A673 (cell line): ENCODE measurements around the gene SPAG6. TPM values are rescaled to one million over a fixed set of nuclear protein-coding genes. Genes with fewer than 3 reads are reported as not detected.
A peak's percentile ranks its signal among the peaks of the same experiment; 100 is the strongest.

Source experiments
- BruUV-seq: library from RNA; stranded (reverse); fragments of 400-500 nt; replicated peaks from 2 replicates; lab custom pipeline; 2021; lab: Mats Ljungman, UMichigan
- CTCF ChIA-PET: fragments of 300-600 bp; sonication (Branson Sonifier 250); formaldehyde crosslinking; loops from one replicate; lab custom pipeline; 2022; ENCODE audit warnings: antibody characterized with exemption; lab: Charles Lee
- POLR2A ChIA-PET: fragments of 300-600 bp; sonication (Branson Sonifier 250); formaldehyde crosslinking; loops from one replicate; lab custom pipeline; 2022; ENCODE audit warnings: antibody characterized with exemption; ENCODE audit not compliant: low non-redundant PET; lab: Charles Lee
- DNase-seq: peaks from one replicate; pipeline ENCODE4 v3.0.0-alpha.2; 2015; ENCODE audit warnings: low spot score
- H3K27ac ChIP-seq: fragments of 200-600 bp; sonication (generic); 2 replicates; pipeline ENCODE4 v1.5.1; 2016; ENCODE audit warnings: mixed run types, low read depth, mild to moderate bottlenecking, mixed read lengths, antibody characterized with exemption, low read length; ENCODE audit not compliant: poor library complexity, severe bottlenecking
- H3K27me3 ChIP-seq: fragments of 200-600 bp; sonication (generic); replicated peaks from 2 replicates; pipeline ENCODE4 v1.6.1; 2017; ENCODE audit warnings: mixed run types, low read depth, mild to moderate bottlenecking, mixed read lengths, antibody characterized with exemption, low read length; ENCODE audit not compliant: insufficient read depth, poor library complexity
- H3K36me3 ChIP-seq: fragments of 200-600 bp; sonication (generic); 2 replicates; pipeline ENCODE4 v1.6.1; 2016; ENCODE audit warnings: mixed run types, mild to moderate bottlenecking, mixed read lengths, antibody characterized with exemption, low read length; ENCODE audit not compliant: insufficient read depth, poor library complexity, severe bottlenecking
- H3K4me1 ChIP-seq: fragments of 200-600 bp; sonication (generic); 2 replicates; pipeline ENCODE4 v1.6.1; 2017; ENCODE audit warnings: mixed run types, mild to moderate bottlenecking, mixed read lengths, antibody characterized with exemption, low read length; ENCODE audit not compliant: insufficient read depth, poor library complexity, severe bottlenecking
- H3K4me3 ChIP-seq: fragments of 200-600 bp; sonication (generic); 2 replicates; pipeline ENCODE4 v1.5.1; 2016; ENCODE audit warnings: low read depth, mixed run types, mild to moderate bottlenecking, mixed read lengths, low read length; ENCODE audit not compliant: poor library complexity, severe bottlenecking
- H3K9me3 ChIP-seq: fragments of 200-600 bp; sonication (generic); 2 replicates; pipeline ENCODE4 v1.6.1; 2016; ENCODE audit warnings: mixed run types, low read depth, mild to moderate bottlenecking, mixed read lengths, antibody characterized with exemption, low read length; ENCODE audit not compliant: poor library complexity, severe bottlenecking
- EZH2 ChIP-seq: fragments of 200-600 bp; sonication (generic); IDR thresholded peaks from 2 replicates; pipeline ENCODE4 v1.6.1; 2017; ENCODE audit warnings: borderline replicate concordance, low read depth, mild to moderate bottlenecking, mixed read lengths, antibody characterized with exemption, low read length; ENCODE audit not compliant: poor library complexity, severe bottlenecking
- intact Hi-C: fragments of 100-400 bp; cut with micrococcal nuclease; formaldehyde crosslinking; loops from one replicate; pipeline ENCODE4 v1.10.0; 2022; ENCODE audit not compliant: unreplicated experiment
- total RNA-seq: library from RNA; stranded (reverse); gene quantifications from 2 replicates; pipeline ENCODE4 v1.2.3, GENCODE V29; 2021
- TF ChIP-seq, protein P1 (sequence below): fragments of 300-800, 200-600 bp; sonication (generic); conservative IDR thresholded peaks from 2 replicates; pipeline ENCODE4 v1.5.1; 2017; ENCODE audit warnings: low read depth, mild to moderate bottlenecking, antibody characterized with exemption, low read length, moderate library complexity, mixed read lengths

Gene SPAG6
- total RNA-seq, 1 experiment from 2014 or later = 0.39 TPM

DNA sequence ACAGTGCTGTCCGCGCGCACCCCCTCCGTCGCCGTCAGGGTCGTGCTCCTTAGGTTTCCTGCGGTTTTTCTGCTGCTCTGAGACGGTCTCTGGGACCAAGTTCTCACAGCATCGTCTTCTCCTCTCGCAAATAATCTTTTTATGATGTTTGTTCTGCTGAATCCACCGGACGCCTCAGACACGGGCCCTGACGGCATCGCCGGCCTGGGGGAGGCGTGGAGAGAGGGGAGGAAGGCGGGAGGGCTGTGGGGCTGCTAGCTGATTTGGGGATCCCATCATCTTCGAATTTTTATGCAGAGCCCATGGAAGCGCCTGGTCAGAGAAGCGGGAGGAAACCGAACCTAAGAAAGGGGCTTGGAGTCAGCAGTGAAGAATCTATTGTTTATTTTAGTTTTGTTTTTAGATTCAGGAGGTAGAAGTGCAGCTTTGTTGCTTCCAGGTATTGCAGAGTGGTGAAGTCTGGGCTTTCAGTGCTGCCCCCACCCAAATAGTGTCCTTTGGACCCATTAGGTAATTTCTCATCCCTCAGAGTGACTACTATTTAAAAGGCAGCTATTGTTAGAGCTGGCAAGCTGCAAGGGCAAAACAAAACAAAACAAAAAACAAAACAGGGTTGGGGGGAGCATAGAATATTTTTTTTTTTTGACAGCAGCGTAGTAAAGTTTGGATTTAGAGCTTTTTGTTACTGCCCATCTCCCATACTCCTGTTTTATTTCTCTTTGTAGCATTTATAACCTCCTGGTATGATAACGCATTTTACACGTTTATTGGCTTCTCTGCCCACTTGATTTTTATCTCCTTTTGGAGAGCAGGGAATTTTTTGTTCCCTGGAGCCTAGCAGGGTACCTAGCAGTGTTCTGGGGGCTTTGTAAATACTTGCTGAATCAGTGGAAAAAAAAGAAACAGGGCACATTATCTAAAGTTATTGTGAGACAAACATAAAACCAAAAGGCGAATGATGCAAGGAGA is 92.6 kb downstream of the SPAG6 start:
- Histone ChIP-seq H3K36me3 (no peaks in the 10 kb centered on the region), H3K4me1 (peaks cover 15% of the 10 kb centered on the region), H3K27ac (peak overlapping the region; percentile 87), H3K27me3 (no peaks in the 10 kb centered on the region), H3K9me3 (no peaks in the 10 kb centered on the region), H3K4me3 (peak overlapping the region; percentile 60)
- intact Hi-C loops = loop anchor here (2.0 kb wide), 1 partner anchor 117 kb away; the partner anchor contains the start of gene BMI1
- no peak for DNase-seq
- ChIA-PET POLR2A (no interaction called here), CTCF (no interaction called here)
- BruUV-seq = TSS peak; percentile 87
- no peak for TF ChIP-seq EZH2
- TF ChIP-seq, protein P1, sequence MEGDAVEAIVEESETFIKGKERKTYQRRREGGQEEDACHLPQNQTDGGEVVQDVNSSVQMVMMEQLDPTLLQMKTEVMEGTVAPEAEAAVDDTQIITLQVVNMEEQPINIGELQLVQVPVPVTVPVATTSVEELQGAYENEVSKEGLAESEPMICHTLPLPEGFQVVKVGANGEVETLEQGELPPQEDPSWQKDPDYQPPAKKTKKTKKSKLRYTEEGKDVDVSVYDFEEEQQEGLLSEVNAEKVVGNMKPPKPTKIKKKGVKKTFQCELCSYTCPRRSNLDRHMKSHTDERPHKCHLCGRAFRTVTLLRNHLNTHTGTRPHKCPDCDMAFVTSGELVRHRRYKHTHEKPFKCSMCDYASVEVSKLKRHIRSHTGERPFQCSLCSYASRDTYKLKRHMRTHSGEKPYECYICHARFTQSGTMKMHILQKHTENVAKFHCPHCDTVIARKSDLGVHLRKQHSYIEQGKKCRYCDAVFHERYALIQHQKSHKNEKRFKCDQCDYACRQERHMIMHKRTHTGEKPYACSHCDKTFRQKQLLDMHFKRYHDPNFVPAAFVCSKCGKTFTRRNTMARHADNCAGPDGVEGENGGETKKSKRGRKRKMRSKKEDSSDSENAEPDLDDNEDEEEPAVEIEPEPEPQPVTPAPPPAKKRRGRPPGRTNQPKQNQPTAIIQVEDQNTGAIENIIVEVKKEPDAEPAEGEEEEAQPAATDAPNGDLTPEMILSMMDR = no peak

DNA sequence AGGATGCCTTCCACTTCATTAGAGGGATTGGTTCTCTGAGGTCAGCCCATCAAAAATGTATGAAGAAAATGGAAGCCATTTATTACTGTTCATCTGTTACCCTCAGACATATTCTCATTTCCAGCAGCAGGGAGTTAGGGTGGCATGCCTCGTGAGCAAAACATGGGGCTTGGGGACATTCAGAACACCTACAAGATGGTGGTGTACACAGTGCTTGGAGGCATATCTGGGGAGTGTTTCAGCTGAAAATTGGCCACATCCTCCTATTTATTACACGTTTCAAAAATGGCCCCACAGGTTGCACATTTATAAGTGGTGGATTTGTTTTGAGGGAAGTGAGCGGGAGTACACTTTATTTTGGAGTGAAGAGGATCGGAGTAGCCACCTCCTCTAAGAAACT is 93.4 kb downstream of the SPAG6 start:
- H3K27me3 ChIP-seq = no peaks in the 10 kb centered on the region
- H3K27ac ChIP-seq = no peak overlapping the region
- H3K4me1 ChIP-seq = peaks cover 15% of the 10 kb centered on the region
- TF ChIP-seq, protein P1 = no peak
- TF ChIP-seq EZH2 = no peak
- DNase-seq = no peak
- H3K4me3 ChIP-seq = peak overlapping the region; percentile 60
- intact Hi-C loops = no loop called here
- BruUV-seq = no TSS peak
- no peaks in the 10 kb centered on the region for H3K9me3 ChIP-seq
- CTCF ChIA-PET = no interaction called here
- H3K36me3 ChIP-seq = no peaks in the 10 kb centered on the region
- POLR2A ChIA-PET = no interaction called here

DNA sequence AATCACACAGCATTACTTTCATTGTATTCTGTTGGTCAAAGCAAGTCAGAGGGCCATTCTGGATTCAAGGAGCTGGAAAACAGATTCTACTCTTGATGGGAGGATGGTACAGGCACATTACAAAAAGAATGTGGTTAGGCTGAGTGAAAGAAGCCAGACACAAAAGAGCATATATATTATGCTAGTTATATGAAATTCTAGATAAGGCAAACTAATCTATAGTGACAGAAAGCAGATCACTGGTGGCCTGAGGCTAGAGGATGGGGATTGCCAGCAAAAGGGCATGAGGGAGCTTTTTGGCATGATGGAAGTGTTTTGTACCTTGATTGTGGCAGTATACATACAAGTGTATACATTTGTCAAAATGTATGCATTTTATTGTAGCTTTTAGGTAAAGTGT is 96.8 kb downstream of the SPAG6 start:
- TF ChIP-seq EZH2 = no peak
- TF ChIP-seq, protein P1 = no peak
- Histone ChIP-seq H3K9me3 (no peaks in the 10 kb centered on the region), H3K4me1 (peaks cover 11% of the 10 kb centered on the region), H3K27ac (no peak overlapping the region), H3K27me3 (no peaks in the 10 kb centered on the region), H3K4me3 (no peak overlapping the region), H3K36me3 (no peaks in the 10 kb centered on the region)
- no peak for DNase-seq
- intact Hi-C loops = no loop called here
- ChIA-PET CTCF (no interaction called here), POLR2A (no interaction called here)
- BruUV-seq = no TSS peak
